HL-60/S4 treated with retinoic acid at 250 ng/mL for 4 days and 3 days (cell line): ENCODE data around the gene STPG2.
"Not testable (repeated sequence)": the region's sequence is repeated elsewhere in the genome, so short reads cannot be mapped to it uniquely, and the experiment has no call there.

ENCODE experiments used
- in situ Hi-C: fragments of 300-500 bp; cut with MboI; formaldehyde crosslinking; loops from 2 replicates; pipeline ENCODE4 v1.7.0; 2022; ENCODE audit warnings: low sequenced_read_pairs

Gene STPG2

DNA sequence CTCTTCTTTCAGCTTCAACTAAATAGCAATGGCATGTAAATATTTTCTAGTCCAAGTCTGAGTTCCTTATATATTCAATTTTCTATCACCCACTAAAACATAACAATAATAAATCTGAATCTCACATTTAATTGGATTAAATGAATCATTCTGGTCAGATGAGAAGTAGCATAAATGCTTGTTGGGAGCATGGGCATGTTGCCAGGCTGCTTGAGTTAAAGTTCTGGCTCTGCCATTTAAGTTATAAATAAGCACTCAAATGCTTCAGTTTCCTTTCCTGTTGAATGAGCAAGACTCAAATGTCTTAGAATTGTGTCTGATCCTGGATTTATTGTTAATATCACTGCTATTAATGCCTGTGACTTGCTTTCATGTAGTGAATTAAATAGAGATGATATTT, 496.3 kb downstream of the STPG2 start:
- in situ Hi-C loops = no loop called here

DNA sequence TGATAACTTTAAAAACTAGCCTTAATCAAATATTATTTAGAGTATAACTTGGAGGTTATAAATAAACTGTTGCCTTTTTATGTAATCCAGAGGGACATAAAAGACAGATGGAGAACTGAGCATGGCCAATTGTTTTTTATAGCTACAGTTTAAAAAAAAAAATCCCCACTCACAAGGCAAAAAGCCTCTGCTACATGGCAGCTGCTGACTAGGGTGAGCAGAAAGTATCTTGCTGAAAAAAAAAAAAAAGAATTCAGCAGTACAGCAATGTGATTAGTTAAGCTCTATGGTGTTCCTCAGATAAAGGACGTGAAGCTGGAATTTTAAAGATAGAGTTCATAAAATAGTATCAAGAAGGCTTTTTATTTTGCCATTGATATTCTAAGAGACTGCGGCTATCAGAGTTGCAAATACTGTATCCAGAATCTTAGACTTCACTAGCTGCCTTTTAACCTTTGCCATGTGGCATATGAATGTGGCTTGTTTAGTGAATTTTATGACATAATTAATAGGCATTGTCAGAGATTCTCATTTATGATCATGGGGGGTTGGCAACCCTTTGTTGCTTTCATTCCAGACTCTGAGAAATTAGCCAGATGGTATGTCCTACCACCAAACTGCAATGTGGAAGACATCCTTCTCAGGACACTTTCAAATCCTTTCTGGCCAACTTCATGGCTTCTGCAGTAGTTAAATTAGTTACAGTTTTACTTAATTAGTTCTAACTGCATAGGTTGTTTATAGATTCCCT, 498.0 kb downstream of the STPG2 start:
- in situ Hi-C loops = no loop called here

DNA sequence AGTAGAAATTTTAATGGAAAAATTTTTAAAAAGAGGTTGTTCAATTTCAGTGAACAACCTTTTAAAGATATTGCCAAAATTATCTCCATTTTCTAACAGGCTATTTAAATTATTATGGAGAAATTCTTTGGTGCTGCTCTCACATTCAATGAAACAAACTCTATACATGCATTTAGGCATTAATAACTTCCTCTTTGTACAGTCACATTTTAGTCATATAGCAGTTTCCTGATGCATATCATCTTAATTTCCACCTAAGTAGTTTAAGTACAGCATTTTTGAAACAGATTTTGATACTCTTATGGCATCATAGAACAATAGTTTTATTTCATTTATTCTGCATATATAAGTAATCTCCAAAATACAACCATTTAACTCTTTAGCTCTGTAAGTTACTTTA, 500.1 kb downstream of the STPG2 start:
- in situ Hi-C loops = no loop called here

DNA sequence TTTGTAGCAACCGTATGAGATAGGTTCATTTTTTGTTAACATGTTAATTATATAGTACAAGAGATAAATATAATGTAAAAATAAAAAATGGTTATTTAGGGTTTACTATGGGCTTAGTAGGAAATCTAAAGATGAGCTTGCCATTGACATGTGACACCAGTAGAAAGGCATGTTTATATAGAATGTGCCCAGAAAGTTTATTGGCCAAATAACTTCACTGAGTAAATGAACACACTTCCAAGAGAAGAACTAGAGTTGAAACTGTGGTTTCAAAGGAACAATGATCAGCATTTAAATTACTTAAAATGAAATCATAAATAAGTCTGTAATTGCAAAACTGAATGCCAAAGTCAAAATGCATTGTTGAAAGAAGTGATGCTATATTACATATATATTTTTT, 503.3 kb downstream of the STPG2 start:
- in situ Hi-C loops = no loop called here

GRCh38 chr4:97633831-97634230, 509.4 kb downstream of the STPG2 start:
- in situ Hi-C loops = not testable (repeated sequence)

GRCh38 chr4:97627750-97628149, 515.5 kb downstream of the STPG2 start:
- in situ Hi-C loops = no loop called here

DNA sequence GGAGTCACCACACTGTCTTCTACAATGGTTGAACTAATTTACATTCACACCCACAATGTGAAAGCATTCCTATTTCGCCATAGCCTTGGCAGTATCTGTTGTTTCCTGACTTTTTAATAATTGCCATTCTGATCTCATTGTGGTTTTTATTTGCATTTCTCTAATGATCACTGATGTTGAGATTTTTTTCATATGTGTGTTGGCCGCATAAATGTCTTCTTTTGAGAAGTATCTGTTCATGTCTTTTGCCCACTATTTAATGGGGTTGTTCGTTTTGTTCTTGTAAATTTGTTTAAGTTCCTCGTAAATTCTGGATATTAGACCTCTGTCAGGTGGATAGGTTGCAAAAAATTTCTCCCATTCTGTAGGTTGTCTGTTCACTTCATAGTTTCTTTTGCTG, 519.1 kb downstream of the STPG2 start:
- in situ Hi-C loops = no loop called here

DNA sequence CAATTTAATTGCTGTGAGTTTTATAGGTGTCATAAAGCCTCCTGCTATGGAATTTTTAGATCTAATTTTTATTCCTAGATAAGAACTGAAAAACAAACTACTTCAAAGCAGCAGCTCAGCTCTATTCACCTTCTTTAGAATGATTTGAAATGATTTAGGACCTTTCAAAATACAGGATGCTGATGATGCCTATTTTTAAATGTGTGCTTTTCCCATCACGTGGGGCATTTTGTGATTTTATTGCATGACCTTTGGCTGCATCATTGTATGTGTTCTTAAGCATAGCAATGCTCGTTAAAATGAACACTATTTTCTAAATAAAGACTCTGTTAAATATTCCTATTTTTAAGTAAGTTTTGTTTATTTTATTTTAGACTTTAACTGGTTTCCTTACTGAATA, 537.3 kb downstream of the STPG2 start:
- in situ Hi-C loops = no loop called here

GRCh38 chr4:97593248-97593647, 550.0 kb downstream of the STPG2 start:
- in situ Hi-C loops = no loop called here

- in situ Hi-C loops = no loop called here
Observed at GRCh38 chr4:97590266-97590665, 553.0 kb downstream of the STPG2 start.

DNA sequence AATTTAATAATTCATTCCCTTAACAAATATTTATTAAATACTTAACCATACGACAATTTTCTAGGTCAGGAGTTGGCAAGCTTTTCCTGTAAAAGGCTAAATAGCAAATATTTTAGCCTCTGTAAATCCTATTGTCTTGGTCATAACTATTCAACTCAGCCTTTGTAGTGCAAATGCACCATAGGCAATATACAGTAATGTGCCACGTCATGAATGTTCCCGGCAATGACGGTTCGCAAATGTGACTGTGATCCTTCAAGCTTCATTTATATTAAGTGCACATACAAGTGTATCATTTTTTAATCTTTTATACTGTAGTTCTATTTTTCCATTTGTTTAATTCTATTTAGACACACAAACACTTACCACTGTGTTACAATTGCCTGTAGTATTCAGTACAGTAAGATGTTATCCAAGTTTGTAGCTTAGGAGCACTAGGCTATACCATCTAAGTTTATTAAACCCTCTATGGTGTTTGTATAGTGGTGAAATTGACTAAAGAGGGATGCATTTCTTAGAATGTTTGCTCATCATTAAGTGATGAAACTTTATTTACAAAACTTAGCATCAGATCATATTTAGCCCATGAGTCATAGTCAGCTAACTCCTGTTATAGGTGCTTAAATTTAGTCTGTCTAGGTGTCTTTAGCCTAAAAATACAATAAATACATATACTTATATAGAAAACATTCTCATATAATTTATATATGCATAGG, 553.6 kb downstream of the STPG2 start:
- in situ Hi-C loops = no loop called here

DNA sequence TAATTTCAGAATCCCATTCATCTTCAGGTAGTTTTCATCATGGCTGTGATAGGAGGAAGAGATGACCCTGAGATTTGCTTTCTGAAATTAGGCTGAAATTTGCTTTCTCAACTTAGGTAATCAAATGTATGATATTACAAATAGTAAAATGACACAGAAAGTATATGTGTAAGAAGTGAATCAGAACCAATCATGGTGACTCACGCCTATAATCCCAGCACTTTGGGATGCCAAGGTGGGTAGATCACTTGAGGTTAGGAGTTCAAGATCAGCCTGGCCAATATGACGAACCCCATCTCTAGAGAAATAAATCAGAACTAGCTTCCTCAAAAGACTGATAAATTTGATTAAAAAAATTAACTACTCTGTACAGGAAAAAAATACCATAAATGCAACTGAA, 555.4 kb downstream of the STPG2 start:
- in situ Hi-C loops = no loop called here

GRCh38 chr4:97585274-97585673, 558.0 kb downstream of the STPG2 start:
- in situ Hi-C loops = no loop called here

- in situ Hi-C loops = no loop called here
Observed at GRCh38 chr4:97582890-97583289, 560.4 kb downstream of the STPG2 start.

DNA sequence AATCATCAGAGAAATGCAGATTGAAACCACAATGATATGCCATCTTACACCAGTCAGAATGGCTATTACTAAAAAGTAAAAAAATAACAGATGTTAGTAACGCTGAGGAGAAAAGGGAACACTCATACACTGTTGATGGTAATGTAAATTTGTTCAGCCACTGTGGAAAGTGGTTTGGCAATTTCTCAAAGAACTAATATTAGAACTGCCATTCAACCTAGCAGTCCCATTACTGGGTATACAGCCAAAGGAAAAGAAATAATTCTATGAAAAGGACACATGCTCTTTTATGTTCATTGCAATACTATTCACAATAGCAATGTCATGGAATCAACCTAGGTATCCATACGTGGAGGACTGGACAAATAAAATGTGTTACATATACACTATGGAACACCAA, 566.3 kb downstream of the STPG2 start:
- in situ Hi-C loops = no loop called here

- in situ Hi-C loops = no loop called here
Observed at GRCh38 chr4:97560009-97560408, 583.3 kb downstream of the STPG2 start.

GRCh38 chr4:97558204-97558778, 585.0 kb downstream of the STPG2 start:
- in situ Hi-C loops = no loop called here

DNA sequence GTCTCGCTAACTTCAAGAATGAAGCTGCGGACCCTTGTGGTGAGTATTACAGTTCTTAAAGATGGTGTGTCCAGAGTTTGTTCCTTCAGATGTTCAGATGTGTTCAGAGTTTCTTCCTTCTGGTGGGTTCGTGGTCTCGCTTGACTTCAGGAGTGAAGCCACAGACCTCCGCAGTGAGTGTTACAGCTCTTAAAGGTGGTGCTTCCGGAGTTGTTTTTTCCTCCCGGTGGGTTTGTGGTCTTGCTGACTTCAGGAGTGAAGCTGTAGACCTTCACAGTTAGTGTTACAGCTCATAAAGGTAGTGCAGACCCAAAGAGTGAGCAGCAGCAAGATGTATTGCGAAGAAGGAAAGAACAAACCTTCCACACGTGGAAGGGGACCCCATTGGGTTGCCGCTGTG, 592.6 kb downstream of the STPG2 start:
- in situ Hi-C loops = not testable (repeated sequence)

- in situ Hi-C loops = no loop called here
Observed at GRCh38 chr4:97548943-97549583, 594.2 kb downstream of the STPG2 start.

GRCh38 chr4:97548186-97548585, 595.1 kb downstream of the STPG2 start:
- in situ Hi-C loops = no loop called here

- in situ Hi-C loops = no loop called here
Observed at GRCh38 chr4:97531351-97531750, 611.9 kb downstream of the STPG2 start.

GRCh38 chr4:97530676-97531075, 612.6 kb downstream of the STPG2 start:
- in situ Hi-C loops = no loop called here
